Measurements from ENCODE around the gene TTN.

DNA sequence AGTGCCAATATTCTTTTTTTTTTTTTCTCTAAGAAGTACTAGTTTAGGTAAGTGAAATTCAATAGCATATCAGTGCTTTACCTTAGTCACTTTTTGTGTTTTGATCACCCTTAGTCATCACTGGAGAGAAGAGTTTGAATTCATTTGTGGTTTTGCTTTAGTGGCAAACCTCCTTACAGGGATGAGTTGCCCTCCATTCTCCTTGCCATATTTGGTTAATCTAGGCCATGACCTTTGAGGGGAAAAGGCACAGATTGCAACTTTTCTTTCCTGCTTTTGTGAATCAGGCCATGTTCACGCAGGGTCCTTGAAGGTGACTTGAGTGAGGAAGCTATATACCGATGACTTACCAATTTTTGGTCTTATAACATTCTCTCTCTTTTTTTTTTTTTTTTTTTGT lies 292.6 kb downstream of the TTN start:
- TF ChIP-seq EZH2 (IDR thresholded peaks at IDR 0.05; ENCODE audit: low read depth, unreplicated experiment) (no peak), POLR2AphosphoS5 (IDR thresholded peaks at IDR 0.05; ENCODE audit: low read depth) (no peak), EZH2phosphoT487 (IDR thresholded peaks at IDR 0.05; ENCODE audit: unreplicated experiment) (no peak), ZNF114 (CRISPR knock-in tag; IDR thresholded peaks at IDR 0.05) (no peak), CREB1 (CRISPR knock-in tag; IDR thresholded peaks at IDR 0.05; ENCODE audit: low read depth) (no peak), STAT1 (IDR thresholded peaks at IDR 0.05; ENCODE audit: unreplicated experiment) (no peak)
- TF ChIP-seq, protein P1, sequence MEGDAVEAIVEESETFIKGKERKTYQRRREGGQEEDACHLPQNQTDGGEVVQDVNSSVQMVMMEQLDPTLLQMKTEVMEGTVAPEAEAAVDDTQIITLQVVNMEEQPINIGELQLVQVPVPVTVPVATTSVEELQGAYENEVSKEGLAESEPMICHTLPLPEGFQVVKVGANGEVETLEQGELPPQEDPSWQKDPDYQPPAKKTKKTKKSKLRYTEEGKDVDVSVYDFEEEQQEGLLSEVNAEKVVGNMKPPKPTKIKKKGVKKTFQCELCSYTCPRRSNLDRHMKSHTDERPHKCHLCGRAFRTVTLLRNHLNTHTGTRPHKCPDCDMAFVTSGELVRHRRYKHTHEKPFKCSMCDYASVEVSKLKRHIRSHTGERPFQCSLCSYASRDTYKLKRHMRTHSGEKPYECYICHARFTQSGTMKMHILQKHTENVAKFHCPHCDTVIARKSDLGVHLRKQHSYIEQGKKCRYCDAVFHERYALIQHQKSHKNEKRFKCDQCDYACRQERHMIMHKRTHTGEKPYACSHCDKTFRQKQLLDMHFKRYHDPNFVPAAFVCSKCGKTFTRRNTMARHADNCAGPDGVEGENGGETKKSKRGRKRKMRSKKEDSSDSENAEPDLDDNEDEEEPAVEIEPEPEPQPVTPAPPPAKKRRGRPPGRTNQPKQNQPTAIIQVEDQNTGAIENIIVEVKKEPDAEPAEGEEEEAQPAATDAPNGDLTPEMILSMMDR (conservative IDR thresholded peaks at IDR 0.05; ENCODE audit: low read depth in 2 of 2): no peak
- TF ChIP-seq, protein P2, sequence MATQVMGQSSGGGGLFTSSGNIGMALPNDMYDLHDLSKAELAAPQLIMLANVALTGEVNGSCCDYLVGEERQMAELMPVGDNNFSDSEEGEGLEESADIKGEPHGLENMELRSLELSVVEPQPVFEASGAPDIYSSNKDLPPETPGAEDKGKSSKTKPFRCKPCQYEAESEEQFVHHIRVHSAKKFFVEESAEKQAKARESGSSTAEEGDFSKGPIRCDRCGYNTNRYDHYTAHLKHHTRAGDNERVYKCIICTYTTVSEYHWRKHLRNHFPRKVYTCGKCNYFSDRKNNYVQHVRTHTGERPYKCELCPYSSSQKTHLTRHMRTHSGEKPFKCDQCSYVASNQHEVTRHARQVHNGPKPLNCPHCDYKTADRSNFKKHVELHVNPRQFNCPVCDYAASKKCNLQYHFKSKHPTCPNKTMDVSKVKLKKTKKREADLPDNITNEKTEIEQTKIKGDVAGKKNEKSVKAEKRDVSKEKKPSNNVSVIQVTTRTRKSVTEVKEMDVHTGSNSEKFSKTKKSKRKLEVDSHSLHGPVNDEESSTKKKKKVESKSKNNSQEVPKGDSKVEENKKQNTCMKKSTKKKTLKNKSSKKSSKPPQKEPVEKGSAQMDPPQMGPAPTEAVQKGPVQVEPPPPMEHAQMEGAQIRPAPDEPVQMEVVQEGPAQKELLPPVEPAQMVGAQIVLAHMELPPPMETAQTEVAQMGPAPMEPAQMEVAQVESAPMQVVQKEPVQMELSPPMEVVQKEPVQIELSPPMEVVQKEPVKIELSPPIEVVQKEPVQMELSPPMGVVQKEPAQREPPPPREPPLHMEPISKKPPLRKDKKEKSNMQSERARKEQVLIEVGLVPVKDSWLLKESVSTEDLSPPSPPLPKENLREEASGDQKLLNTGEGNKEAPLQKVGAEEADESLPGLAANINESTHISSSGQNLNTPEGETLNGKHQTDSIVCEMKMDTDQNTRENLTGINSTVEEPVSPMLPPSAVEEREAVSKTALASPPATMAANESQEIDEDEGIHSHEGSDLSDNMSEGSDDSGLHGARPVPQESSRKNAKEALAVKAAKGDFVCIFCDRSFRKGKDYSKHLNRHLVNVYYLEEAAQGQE (IDR thresholded peaks at IDR 0.05; ENCODE audit: unreplicated experiment): no peak
